Measurements from ENCODE around the gene SLC28A1. TPM values are rescaled to one million over a fixed set of nuclear protein-coding genes. Genes with fewer than 3 reads are reported as not detected.

Gene SLC28A1
- total RNA-seq, 1 donor from 2014 or later = not detected

DNA sequence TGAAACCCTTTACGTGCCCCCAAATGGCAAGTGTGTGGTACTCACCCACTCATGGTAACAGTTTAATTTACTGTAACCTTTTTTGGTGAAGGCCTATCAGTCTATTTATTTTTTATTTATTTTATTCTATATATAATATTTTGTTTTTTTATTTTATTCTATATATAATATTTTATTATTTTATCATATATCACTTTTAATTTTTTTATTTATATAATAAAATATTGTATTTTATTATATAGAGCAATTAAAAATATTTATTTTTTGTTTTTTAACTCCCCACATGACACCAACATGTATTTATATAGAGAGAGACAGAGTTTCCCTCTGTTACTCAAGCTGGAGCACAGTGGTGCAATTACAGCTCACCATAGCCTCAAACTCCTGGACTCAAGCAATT, 41.4 kb downstream of the SLC28A1 start:
- Mint-ChIP-seq H3K4me3 (ENCODE audit: unreplicated experiment) (no peak overlapping the region), H3K9me3 (ENCODE audit: unreplicated experiment) (no peaks in the 10 kb centered on the region), H3K36me3 (ENCODE audit: low read depth, unreplicated experiment) (no peaks in the 10 kb centered on the region), H3K27ac (ENCODE audit: unreplicated experiment) (no peak overlapping the region), H3K4me1 (ENCODE audit: low read depth, unreplicated experiment) (peaks cover 13% of the 10 kb centered on the region), H3K27me3 (ENCODE audit: low read depth, unreplicated experiment) (peaks cover 17% of the 10 kb centered on the region)
- Histone ChIP-seq H3K4me2 (ENCODE audit: low read length) (no peak overlapping the region), H3K4me3 (ENCODE audit: insufficient read depth, low read depth, low read length) (no peak overlapping the region), H3K27ac (ENCODE audit: low read depth, low read length) (no peak overlapping the region), H4K20me1 (ENCODE audit: insufficient read depth, low read length) (no peaks in the 10 kb centered on the region), H3K79me2 (ENCODE audit: insufficient read depth, low read length) (no peaks in the 10 kb centered on the region), H3K36me3 (ENCODE audit: insufficient read depth, low read length) (no peaks in the 10 kb centered on the region), H3K9me3 (ENCODE audit: insufficient read depth, low read depth, low read length) (no peaks in the 10 kb centered on the region), H2AFZ (ENCODE audit: low read depth, low read length) (no peak overlapping the region), H3K9ac (ENCODE audit: low read length) (no peak overlapping the region), H3K27me3 (ENCODE audit: insufficient read depth, low read length) (no peaks in the 10 kb centered on the region), H3K4me1 (ENCODE audit: insufficient read depth, low read length) (peaks cover 11% of the 10 kb centered on the region)
- FAIRE-seq = no peak
- no peak for TF ChIP-seq EZH2 (IDR thresholded peaks at IDR 0.05; ENCODE audit: insufficient read depth, low read length)
- TF ChIP-seq, protein P1, sequence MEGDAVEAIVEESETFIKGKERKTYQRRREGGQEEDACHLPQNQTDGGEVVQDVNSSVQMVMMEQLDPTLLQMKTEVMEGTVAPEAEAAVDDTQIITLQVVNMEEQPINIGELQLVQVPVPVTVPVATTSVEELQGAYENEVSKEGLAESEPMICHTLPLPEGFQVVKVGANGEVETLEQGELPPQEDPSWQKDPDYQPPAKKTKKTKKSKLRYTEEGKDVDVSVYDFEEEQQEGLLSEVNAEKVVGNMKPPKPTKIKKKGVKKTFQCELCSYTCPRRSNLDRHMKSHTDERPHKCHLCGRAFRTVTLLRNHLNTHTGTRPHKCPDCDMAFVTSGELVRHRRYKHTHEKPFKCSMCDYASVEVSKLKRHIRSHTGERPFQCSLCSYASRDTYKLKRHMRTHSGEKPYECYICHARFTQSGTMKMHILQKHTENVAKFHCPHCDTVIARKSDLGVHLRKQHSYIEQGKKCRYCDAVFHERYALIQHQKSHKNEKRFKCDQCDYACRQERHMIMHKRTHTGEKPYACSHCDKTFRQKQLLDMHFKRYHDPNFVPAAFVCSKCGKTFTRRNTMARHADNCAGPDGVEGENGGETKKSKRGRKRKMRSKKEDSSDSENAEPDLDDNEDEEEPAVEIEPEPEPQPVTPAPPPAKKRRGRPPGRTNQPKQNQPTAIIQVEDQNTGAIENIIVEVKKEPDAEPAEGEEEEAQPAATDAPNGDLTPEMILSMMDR (IDR thresholded peaks at IDR 0.05; ENCODE audit: insufficient read depth, low read depth, low read length) = no peak
- DNase-seq (ENCODE audit: low read depth) = no peak

DNA sequence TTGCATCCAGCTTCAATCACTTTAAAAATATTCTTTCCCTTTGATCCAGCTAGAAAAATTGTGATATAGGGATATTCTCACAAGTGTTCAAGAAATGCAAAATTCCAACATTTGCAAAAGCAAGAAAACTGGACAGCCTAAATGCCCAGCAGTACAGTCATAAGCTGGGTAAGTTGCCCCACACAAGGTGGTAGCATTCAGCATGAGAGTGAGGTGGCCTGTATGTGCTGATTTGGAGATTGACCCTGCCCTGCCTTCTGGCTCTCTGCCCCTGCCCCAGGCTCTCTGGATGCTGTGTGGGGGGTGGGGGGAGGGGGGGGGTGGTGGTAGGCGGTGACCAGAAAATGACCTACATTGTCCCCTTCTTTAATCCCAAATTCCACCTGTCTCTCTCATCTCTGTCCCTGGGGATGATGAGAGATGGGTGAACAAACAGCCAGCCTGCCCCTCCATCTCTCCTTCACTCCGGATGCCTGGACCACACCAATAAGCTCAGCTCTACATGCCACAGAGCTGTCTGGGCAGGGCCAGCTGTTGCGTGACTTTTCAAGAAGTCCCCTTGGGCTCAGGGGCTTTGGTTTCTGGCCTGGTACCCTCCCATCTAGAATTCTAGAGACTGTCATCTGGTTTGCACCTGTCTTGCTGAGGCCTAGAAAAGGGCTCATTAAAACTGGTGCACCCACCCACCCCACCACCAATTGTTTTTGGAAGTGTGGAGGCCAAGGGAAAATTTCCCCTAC, 42.2 kb downstream of the SLC28A1 start:
- DNase-seq (ENCODE audit: low read depth) = no peak
- Histone ChIP-seq H3K9me3 (ENCODE audit: insufficient read depth, low read depth, low read length) (no peaks in the 10 kb centered on the region), H3K4me2 (ENCODE audit: low read length) (no peak overlapping the region), H3K27me3 (ENCODE audit: insufficient read depth, low read length) (no peaks in the 10 kb centered on the region), H2AFZ (ENCODE audit: low read depth, low read length) (no peak overlapping the region), H4K20me1 (ENCODE audit: insufficient read depth, low read length) (no peaks in the 10 kb centered on the region), H3K27ac (ENCODE audit: low read depth, low read length) (no peak overlapping the region), H3K9ac (ENCODE audit: low read length) (no peak overlapping the region), H3K4me3 (ENCODE audit: insufficient read depth, low read depth, low read length) (no peak overlapping the region), H3K36me3 (ENCODE audit: insufficient read depth, low read length) (no peaks in the 10 kb centered on the region), H3K79me2 (ENCODE audit: insufficient read depth, low read length) (no peaks in the 10 kb centered on the region), H3K4me1 (ENCODE audit: insufficient read depth, low read length) (peaks cover 11% of the 10 kb centered on the region)
- no peaks in the 10 kb centered on the region for H3K36me3 Mint-ChIP-seq (ENCODE audit: low read depth, unreplicated experiment)
- no peak overlapping the region for H3K27ac Mint-ChIP-seq (ENCODE audit: unreplicated experiment)
- TF ChIP-seq, protein P1 (IDR thresholded peaks at IDR 0.05; ENCODE audit: insufficient read depth, low read depth, low read length) = no peak
- TF ChIP-seq EZH2 (IDR thresholded peaks at IDR 0.05; ENCODE audit: insufficient read depth, low read length) = no peak
- no peaks in the 10 kb centered on the region for H3K9me3 Mint-ChIP-seq (ENCODE audit: unreplicated experiment)
- H3K27me3 Mint-ChIP-seq (ENCODE audit: low read depth, unreplicated experiment) = peaks cover 13% of the 10 kb centered on the region
- peaks cover 13% of the 10 kb centered on the region for H3K4me1 Mint-ChIP-seq (ENCODE audit: low read depth, unreplicated experiment)
- FAIRE-seq = no peak
- no peak overlapping the region for H3K4me3 Mint-ChIP-seq (ENCODE audit: unreplicated experiment)

DNA sequence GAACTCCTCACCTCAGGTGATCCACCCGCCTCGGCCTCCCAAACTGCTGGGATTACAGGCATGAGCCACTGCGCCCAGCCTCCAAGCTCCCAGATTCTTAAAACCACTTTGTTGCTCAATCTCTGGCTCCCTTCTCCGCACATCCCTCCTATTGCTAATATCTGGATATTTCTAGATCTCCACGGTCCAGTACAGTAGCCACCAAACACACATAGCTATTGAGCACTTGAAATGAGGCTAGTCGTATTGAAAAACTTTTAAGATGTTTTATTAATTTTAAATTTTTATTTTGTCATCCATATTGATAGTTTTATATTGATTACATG, 44.3 kb downstream of the SLC28A1 start:
- H3K36me3 Mint-ChIP-seq (ENCODE audit: low read depth, unreplicated experiment) = no peaks in the 10 kb centered on the region
- Histone ChIP-seq H3K27ac (ENCODE audit: low read depth, low read length) (no peak overlapping the region), H3K9ac (ENCODE audit: low read length) (no peak overlapping the region), H3K4me2 (ENCODE audit: low read length) (no peak overlapping the region), H3K36me3 (ENCODE audit: insufficient read depth, low read length) (no peaks in the 10 kb centered on the region), H3K79me2 (ENCODE audit: insufficient read depth, low read length) (no peaks in the 10 kb centered on the region), H3K27me3 (ENCODE audit: insufficient read depth, low read length) (no peaks in the 10 kb centered on the region), H2AFZ (ENCODE audit: low read depth, low read length) (no peak overlapping the region), H3K4me1 (ENCODE audit: insufficient read depth, low read length) (peaks cover 11% of the 10 kb centered on the region), H4K20me1 (ENCODE audit: insufficient read depth, low read length) (no peaks in the 10 kb centered on the region), H3K9me3 (ENCODE audit: insufficient read depth, low read depth, low read length) (no peaks in the 10 kb centered on the region), H3K4me3 (ENCODE audit: insufficient read depth, low read depth, low read length) (no peak overlapping the region)
- no peaks in the 10 kb centered on the region for H3K9me3 Mint-ChIP-seq (ENCODE audit: unreplicated experiment)
- TF ChIP-seq EZH2 (IDR thresholded peaks at IDR 0.05; ENCODE audit: insufficient read depth, low read length) = no peak
- TF ChIP-seq, protein P1 (IDR thresholded peaks at IDR 0.05; ENCODE audit: insufficient read depth, low read depth, low read length) = no peak
- no peak for DNase-seq (ENCODE audit: low read depth)
- no peak overlapping the region for H3K27ac Mint-ChIP-seq (ENCODE audit: unreplicated experiment)
- no peak overlapping the region for H3K4me3 Mint-ChIP-seq (ENCODE audit: unreplicated experiment)
- FAIRE-seq = no peak
- H3K27me3 Mint-ChIP-seq (ENCODE audit: low read depth, unreplicated experiment) = peaks cover 4% of the 10 kb centered on the region
- peaks cover 13% of the 10 kb centered on the region for H3K4me1 Mint-ChIP-seq (ENCODE audit: low read depth, unreplicated experiment)
